ENCODE data around the gene TMEFF2.

GRCh38 chr2:192201116-192201515, 6.4 kb upstream of the TMEFF2 start:
- TF ChIP-seq POLR2AphosphoS5 (IDR thresholded peaks at IDR 0.05; ENCODE audit: low read depth) (no peak), EZH2 (IDR thresholded peaks at IDR 0.05; ENCODE audit: low read depth, unreplicated experiment) (no peak), CTCF (conservative IDR thresholded peaks at IDR 0.05; ENCODE audit: low read depth in 2 of 2) (no peak), JUNB (IDR thresholded peaks at IDR 0.05; ENCODE audit: unreplicated experiment) (no peak), EZH2phosphoT487 (IDR thresholded peaks at IDR 0.05; ENCODE audit: unreplicated experiment) (no peak), ZNF462 (CRISPR knock-in tag; IDR thresholded peaks at IDR 0.05) (no peak), STAT1 (IDR thresholded peaks at IDR 0.05; ENCODE audit: unreplicated experiment) (no peak), CREB1 (CRISPR knock-in tag; IDR thresholded peaks at IDR 0.05; ENCODE audit: low read depth) (no peak), ZNF331 (CRISPR knock-in tag; IDR thresholded peaks at IDR 0.05; ENCODE audit: low read depth) (no peak), ZNF114 (CRISPR knock-in tag; IDR thresholded peaks at IDR 0.05) (no peak)
- TF ChIP-seq, protein P1, sequence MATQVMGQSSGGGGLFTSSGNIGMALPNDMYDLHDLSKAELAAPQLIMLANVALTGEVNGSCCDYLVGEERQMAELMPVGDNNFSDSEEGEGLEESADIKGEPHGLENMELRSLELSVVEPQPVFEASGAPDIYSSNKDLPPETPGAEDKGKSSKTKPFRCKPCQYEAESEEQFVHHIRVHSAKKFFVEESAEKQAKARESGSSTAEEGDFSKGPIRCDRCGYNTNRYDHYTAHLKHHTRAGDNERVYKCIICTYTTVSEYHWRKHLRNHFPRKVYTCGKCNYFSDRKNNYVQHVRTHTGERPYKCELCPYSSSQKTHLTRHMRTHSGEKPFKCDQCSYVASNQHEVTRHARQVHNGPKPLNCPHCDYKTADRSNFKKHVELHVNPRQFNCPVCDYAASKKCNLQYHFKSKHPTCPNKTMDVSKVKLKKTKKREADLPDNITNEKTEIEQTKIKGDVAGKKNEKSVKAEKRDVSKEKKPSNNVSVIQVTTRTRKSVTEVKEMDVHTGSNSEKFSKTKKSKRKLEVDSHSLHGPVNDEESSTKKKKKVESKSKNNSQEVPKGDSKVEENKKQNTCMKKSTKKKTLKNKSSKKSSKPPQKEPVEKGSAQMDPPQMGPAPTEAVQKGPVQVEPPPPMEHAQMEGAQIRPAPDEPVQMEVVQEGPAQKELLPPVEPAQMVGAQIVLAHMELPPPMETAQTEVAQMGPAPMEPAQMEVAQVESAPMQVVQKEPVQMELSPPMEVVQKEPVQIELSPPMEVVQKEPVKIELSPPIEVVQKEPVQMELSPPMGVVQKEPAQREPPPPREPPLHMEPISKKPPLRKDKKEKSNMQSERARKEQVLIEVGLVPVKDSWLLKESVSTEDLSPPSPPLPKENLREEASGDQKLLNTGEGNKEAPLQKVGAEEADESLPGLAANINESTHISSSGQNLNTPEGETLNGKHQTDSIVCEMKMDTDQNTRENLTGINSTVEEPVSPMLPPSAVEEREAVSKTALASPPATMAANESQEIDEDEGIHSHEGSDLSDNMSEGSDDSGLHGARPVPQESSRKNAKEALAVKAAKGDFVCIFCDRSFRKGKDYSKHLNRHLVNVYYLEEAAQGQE (IDR thresholded peaks at IDR 0.05; ENCODE audit: unreplicated experiment): no peak
- TF ChIP-seq, protein P2, sequence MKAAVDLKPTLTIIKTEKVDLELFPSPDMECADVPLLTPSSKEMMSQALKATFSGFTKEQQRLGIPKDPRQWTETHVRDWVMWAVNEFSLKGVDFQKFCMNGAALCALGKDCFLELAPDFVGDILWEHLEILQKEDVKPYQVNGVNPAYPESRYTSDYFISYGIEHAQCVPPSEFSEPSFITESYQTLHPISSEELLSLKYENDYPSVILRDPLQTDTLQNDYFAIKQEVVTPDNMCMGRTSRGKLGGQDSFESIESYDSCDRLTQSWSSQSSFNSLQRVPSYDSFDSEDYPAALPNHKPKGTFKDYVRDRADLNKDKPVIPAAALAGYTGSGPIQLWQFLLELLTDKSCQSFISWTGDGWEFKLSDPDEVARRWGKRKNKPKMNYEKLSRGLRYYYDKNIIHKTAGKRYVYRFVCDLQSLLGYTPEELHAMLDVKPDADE (IDR thresholded peaks at IDR 0.05): no peak
